HG03457 (cell line): ENCODE results near the gene SH3BP5.

Experiments
- ATAC-seq: cut with Tn5 transposase; IDR thresholded peaks from one replicate; pipeline ENCODE4 v1.9.1; 2021; ENCODE audit warnings: moderate number of reproducible peaks; ENCODE audit not compliant: unreplicated experiment

SH3BP5 gene

GRCh38 chr3:15260531-15260930, 71.9 kb downstream of the SH3BP5 start:
- no peak for ATAC-seq

GRCh38 chr3:15258720-15259119, 73.7 kb downstream of the SH3BP5 start:
- ATAC-seq: no peak

GRCh38 chr3:15256861-15257341, 75.5 kb downstream of the SH3BP5 start:
- no peak for ATAC-seq

GRCh38 chr3:15255215-15255614, 77.2 kb downstream of the SH3BP5 start:
- ATAC-seq: no peak

GRCh38 chr3:15253023-15253697, 79.2 kb downstream of the SH3BP5 start:
- ATAC-seq: no peak

GRCh38 chr3:15246186-15246585, 86.2 kb downstream of the SH3BP5 start:
- ATAC-seq: no peak

GRCh38 chr3:15243822-15244482, 88.4 kb downstream of the SH3BP5 start:
- ATAC-seq: no peak

GRCh38 chr3:15241341-15241740, 91.0 kb downstream of the SH3BP5 start:
- ATAC-seq: no peak

GRCh38 chr3:15229262-15229661, 103.1 kb downstream of the SH3BP5 start:
- ATAC-seq: no peak

GRCh38 chr3:15228147-15228546, 104.2 kb downstream of the SH3BP5 start:
- no peak for ATAC-seq

GRCh38 chr3:15223685-15224572, 108.5 kb downstream of the SH3BP5 start:
- no peak for ATAC-seq

GRCh38 chr3:15221574-15222217, 110.7 kb downstream of the SH3BP5 start:
- no peak for ATAC-seq

- ATAC-seq: no peak
These were observed 111.7 kb downstream of the SH3BP5 start for GRCh38 chr3:15220661-15221060.

- no peak for ATAC-seq
These were observed 112.3 kb downstream of the SH3BP5 start for GRCh38 chr3:15220056-15220455.

GRCh38 chr3:15218689-15219088, 113.7 kb downstream of the SH3BP5 start:
- no peak for ATAC-seq

- no peak for ATAC-seq
These were observed 114.5 kb downstream of the SH3BP5 start for GRCh38 chr3:15217841-15218267.

- no peak for ATAC-seq
These were observed 115.2 kb downstream of the SH3BP5 start for GRCh38 chr3:15217011-15217671.

GRCh38 chr3:15216501-15216900, 115.9 kb downstream of the SH3BP5 start:
- no peak for ATAC-seq

- no peak for ATAC-seq
These were observed 116.4 kb downstream of the SH3BP5 start for GRCh38 chr3:15215996-15216395.

GRCh38 chr3:15214758-15215157, 117.6 kb downstream of the SH3BP5 start:
- no peak for ATAC-seq
